Adipose tissue (tissue), 3 donors: Measurements from ENCODE around the gene ANKRD28. TPM values are rescaled to one million over a fixed set of nuclear protein-coding genes. Genes with fewer than 3 reads are reported as not detected.

Experiments used
- H3K27ac ChIP-seq: one replicate; pipeline ENCODE4 v1.5.1; 2013; ENCODE audit warnings: low read depth, low read length
- WGBS, 3 donors: extraction: QIAGEN DNeasy Blood & Tissue Kit; methylation state at CpG; one replicate each; pipeline ENCODE4 v1.1.7; 2013; 5-methylcytosine and 5-hydroxymethylcytosine counted together
- polyA plus RNA-seq, 3 donors: library from polyadenylated mRNA; stranded (reverse); fragments of 200-250 nt; gene quantifications; one replicate each; pipeline ENCODE4 v1.2.3, GENCODE V29; 2013
- donor health status: healthy with polysubstance abuse.
- donor health status: Bipolar disorder and iron deficiency.
- donor health status: healthy.

ANKRD28 gene
- polyA plus RNA-seq, 3 donors = 8.9 to 15.6 (median 10.9) TPM

DNA sequence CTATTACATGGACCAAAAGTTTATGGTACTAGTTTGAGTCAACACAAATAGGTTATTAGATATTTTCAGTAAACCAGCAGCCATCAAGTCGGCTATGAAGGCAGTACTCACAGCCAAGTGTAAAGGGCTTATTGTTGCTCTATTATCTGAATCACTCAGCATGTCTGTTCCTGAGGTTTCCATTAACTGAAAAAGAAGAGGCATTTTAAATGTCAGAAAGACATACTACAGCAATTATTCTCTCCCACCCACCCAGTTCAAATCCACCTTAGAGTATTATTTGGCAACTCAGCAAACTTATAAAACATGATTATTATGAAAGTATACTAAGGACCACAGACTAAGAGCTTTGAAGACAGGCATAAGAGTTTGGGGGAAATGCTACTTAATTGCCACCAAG lies 103.2 kb downstream of the ANKRD28 start:
- no peak overlapping the region for H3K27ac ChIP-seq
- 74 to 89% (median 86%) methylated on average over 1 of the region's 1 CpG for WGBS, 3 donors

DNA sequence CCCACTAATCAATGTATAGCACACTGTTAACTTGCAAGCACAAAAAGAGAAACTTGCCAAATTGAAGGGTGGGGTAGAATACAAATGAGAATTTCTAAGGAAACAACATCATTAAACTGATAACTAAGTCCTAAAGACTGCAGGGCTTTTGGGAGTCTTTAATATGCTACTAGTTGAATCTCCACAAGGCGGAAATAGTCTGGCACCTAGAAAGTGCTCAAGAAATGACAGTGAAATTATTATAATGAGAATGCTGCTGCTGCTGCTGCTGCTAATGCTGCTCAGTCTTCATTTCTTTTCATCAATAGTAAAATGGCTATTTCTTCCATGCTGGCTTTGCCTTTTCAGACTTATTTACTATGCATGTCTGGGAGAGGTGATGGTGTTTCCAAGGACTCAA lies 104.4 kb downstream of the ANKRD28 start:
- H3K27ac ChIP-seq = no peak overlapping the region
- WGBS, 3 donors = 0 to 97% (median 53%) methylated on average over 1 of the region's 1 CpG

DNA sequence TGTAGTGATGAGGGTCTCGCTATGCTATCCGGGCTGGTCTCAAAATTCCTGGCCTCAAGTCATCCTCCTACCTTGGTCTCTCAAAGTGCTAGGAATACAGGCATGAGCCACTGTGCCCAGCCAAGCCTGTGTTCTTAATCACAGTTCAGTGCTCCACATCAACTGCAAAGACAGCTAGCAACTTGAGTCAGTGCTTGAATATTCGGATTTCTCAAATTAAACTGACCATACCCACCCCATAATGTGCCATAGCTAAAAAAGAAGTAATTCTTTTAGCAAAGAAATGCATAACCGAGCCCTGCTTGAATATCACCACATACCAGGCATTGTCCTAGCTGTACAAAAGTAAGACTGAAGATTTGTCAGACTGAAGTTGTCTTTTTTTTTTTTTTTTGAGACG lies 107.0 kb downstream of the ANKRD28 start:
- H3K27ac ChIP-seq = no peak overlapping the region
- WGBS, 3 donors = 91 to 98% (median 94%) methylated on average over 5 of the region's 5 CpGs

DNA sequence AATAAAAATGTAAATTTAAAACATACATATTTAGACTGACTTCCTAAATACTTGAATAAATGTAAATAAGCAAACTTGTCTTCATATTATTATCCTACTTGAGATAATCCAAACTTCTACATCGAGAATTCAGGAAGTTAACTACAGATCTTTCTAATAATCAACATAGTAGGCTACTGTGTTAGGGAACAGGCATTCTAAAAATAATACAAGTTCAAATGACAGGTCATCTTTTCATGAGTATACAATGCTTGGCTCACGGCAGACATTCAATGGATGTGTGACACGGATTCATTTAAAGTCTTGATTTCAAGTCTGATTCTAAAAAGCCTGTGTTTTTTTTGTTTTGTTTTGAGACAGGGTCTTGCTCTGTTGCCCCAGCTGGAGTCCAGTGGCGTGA lies 107.5 kb downstream of the ANKRD28 start:
- H3K27ac ChIP-seq = no peak overlapping the region
- 90 to 92% (median 90%) methylated on average over 4 of the region's 4 CpGs for WGBS, 3 donors

DNA sequence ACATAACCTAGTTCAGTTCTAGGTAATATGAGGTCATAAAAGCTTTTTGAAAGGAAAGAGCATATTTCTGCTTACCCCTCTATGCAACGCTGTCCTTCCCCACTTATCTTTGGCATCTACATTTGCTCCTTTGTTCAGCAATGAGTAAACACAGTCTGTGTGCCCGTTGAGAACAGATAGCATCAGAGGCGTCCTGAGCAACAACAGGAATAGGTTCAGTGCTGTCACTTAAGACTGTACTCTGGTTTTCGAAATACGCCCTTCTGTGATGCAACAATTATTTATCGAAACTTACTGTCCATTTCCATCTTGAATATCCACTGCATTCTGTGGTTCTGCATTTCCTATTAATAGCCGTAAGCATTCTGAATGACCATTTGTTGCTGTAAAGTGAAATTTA lies 111.9 kb downstream of the ANKRD28 start:
- H3K27ac ChIP-seq = no peak overlapping the region
- 73 to 79% (median 77%) methylated on average over 7 of the region's 7 CpGs for WGBS, 3 donors

DNA sequence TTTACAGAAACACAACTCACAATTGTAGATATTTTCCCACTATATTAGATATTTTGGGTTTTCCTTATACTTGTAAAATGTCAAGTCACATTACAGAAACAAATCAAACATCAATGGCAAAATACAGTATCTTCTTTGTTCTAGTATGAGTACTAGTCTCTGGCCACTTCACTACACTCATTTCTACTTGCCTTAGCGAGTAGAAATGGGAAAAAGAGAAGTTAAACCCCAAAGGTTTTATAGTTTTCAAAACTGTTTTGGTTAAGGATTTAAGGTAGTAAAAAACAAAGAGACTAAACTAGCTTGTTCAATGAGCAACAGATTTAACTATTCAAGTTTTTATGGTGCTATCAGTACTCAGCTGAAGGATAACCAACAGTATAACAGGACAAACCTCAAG lies 114.5 kb downstream of the ANKRD28 start:
- WGBS, 3 donors = 68 to 91% (median 74%) methylated on average over 1 of the region's 1 CpG

DNA sequence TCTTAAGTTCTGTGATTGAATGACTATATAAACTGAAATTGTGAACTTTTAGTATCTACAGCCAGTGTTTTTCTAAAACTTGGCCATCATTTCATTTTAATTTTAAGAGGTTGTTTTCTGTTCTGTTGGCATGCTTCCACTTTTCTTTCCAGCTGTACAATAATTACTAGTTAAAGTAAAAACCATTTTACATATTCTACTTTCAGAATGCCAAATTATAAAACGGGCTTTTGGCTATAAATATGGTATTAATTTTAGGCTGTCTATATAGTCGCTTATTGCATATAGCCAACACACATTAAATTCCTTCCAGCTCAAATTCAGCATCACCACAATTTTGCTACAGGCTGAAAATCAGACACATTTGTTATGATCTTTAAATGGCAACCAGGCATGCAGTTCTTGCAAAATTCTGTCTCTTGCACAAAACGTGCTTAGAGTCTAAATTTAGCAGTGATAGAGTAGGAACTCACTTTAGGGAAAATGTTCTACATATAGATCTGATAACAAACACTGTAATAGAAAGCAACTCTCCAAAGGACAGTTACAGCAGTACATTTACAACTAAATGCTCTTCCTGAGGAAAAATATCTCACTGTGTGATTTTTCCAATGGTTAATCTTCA lies 115.1 kb downstream of the ANKRD28 start:
- H3K27ac ChIP-seq = no peak overlapping the region
- 36 to 42% (median 38%) methylated on average over 3 of the region's 3 CpGs for WGBS, 3 donors

More for the DNA sequence above, 114.5 kb downstream of the ANKRD28 start:
- H3K27ac ChIP-seq = no peak overlapping the region

DNA sequence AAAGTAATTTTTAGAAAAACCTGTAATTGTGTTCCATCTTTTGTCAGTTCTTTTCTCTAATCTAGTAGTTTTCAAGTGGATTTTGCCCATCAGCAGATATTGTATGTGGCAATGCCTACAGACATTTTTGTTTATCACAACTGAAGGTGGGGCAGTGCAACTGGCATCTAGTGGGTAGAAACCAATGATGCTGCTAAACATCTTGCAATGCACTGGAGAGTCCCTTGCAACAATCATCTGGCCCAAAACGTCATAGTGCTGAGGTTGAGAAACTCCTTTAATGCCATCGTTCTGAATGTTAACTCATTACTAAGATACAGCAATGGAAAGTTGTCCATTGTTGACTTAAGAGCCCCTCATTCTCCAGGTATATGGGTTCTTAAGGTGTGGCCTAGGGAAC lies 116.1 kb downstream of the ANKRD28 start:
- H3K27ac ChIP-seq = no peak overlapping the region
- WGBS, 3 donors = 60 to 77% (median 62%) methylated on average over 2 of the region's 2 CpGs

DNA sequence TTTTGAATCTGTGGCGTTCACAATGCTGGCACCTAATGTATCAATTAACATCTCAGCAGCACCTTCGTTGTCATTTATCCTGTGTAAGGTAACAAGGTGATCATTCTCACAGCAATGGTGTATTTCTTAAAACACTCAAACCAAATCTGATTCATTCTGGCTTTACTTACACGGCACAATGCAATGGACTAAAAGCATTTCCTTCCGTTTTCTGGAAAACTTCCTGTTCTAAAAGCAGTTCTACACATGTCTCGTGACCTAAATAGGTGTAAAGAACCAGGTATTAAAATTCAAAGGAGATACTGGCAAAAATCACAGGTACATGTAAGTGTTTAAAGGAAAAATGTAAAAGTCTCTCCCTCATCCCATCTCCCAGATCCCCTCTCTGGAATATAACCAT lies 118.5 kb downstream of the ANKRD28 start:
- H3K27ac ChIP-seq = no peak overlapping the region
- WGBS, 3 donors = 68 to 90% (median 69%) methylated on average over 5 of the region's 5 CpGs

DNA sequence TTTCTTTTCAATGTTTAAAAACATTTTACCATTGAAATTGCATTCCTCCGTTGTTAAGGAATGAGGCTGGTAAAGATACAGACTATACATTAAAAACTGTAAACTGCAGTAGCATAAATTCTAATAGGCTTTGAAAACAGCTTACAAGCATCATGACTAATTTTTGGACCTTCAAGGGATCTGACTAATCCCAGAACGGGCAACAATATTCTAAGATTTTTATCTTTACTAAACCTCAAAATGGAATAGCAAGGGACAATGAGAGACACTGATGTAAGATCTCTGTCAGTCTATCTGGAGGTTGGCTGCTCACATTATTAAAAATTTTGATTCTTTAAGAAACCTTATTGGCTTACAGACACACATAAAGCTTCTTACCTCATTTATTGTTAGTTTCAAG lies 121.5 kb downstream of the ANKRD28 start:
- H3K27ac ChIP-seq = no peak overlapping the region
- 93 to 95% (median 93%) methylated on average over 2 of the region's 2 CpGs for WGBS, 3 donors

DNA sequence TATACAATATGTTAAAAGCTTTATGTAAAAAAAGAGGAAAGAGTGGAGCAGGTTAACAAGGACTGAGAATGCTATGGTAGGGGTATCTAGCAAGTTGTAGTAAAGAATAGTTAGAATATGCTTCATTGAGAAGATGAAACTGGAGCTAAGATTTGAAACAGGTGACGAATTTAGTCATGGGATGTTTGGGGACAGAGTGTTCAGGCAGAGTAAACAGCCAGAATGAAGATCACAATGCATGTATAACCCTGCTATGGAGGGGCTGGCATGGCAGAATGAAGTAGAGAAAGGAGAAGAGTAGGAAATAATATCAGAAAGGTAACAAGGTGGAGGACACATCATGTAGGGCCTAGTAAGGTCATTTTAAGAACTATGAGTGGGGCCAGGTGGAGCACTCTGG lies 124.2 kb downstream of the ANKRD28 start:
- H3K27ac ChIP-seq = no peak overlapping the region
- 94 to 97% (median 97%) methylated on average over 1 of the region's 1 CpG for WGBS, 3 donors

DNA sequence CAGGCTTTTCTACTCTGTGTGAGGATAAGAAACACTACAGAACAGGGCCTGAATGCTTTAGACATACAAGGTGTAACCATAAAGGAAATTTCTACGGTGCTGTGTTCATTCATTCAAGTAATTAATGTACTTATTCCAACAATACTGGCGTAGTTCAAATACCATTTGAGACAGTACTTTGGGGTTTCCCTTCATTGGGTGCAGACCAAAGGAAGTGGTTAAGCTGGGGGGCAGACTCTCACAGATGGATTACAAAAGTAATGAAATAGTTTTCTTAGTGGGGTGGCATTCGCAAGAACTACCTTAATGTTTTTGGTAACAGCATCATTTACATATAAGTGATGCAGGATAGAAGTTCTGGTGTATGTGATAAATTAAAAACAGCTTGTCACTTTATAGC lies 130.3 kb downstream of the ANKRD28 start:
- WGBS, 3 donors = 71 to 90% (median 76%) methylated on average over 3 of the region's 3 CpGs
- no peak overlapping the region for H3K27ac ChIP-seq

DNA sequence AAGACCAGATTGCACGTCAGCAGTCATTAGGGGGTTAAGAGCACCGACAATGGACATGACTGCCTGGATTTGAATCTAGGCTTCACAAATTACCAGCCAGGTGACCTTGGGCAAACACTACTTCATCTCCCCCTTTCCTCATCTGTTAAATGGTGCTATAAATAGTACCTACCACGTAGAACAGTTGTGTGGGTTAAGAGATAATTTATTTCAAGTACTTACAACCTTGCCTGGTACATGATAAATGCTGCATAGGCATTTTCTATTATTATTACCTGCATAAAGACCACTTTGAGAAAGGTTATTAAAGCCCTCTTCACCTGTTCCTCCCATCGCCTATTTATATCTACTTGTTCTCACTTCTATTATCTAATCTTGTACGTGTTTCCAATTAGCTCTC lies 131.5 kb downstream of the ANKRD28 start:
- 73 to 92% (median 86%) methylated on average over 5 of the region's 5 CpGs for WGBS, 3 donors
- no peak overlapping the region for H3K27ac ChIP-seq

DNA sequence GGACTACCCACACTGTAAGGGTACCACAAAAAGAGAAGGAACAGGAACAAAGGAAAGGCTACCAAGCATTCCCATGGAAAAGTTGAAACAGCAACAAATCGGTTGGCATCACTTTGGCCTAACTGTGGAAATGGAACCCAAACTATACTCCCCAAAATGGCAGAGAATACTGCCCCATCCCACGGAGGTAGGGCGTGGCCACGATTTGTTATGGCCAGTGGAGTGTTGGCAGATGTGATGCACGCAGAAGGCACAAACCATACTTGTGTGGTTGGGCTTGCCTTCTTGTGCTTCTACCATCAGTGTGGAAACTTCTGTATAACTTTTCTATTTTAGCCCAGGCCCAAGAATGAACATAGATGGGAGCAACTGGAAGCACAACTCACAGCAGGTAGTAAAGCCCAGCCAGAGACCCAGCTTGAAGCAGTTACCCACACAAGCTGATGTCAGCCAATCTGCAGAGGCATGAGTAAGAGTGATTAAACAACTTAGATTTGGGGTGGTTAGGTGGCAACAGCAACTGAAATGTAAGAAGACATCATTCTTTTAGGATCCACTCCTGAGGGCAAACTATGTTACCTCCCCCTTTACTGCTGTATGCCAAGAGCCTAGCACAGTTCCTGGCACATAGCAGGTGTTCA lies 132.1 kb downstream of the ANKRD28 start:
- WGBS, 3 donors = 97 to 98% (median 97%) methylated on average over 5 of the region's 5 CpGs
- H3K27ac ChIP-seq = no peak overlapping the region

DNA sequence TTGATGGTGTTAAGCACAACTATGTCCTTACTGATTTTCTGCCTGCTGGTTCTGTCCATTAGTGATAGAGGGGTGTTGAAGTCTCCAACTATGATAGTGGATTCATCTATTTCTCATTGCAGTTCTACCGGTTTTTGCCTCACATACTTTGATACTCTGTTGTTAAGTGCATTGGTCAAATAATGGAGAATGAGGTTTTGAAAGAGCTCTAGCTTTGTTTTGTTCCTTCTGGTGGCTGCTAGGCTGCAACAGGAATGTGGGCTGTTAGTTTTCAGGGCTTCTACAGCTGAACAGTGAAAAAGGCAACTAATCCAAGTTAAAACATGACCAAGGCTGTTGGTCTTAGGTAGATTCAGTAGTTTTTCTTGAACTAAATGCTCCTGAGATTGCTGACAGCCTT lies 133.6 kb downstream of the ANKRD28 start:
- 87 to 96% (median 95%) methylated on average over 1 of the region's 1 CpG for WGBS, 3 donors
- no peak overlapping the region for H3K27ac ChIP-seq

DNA sequence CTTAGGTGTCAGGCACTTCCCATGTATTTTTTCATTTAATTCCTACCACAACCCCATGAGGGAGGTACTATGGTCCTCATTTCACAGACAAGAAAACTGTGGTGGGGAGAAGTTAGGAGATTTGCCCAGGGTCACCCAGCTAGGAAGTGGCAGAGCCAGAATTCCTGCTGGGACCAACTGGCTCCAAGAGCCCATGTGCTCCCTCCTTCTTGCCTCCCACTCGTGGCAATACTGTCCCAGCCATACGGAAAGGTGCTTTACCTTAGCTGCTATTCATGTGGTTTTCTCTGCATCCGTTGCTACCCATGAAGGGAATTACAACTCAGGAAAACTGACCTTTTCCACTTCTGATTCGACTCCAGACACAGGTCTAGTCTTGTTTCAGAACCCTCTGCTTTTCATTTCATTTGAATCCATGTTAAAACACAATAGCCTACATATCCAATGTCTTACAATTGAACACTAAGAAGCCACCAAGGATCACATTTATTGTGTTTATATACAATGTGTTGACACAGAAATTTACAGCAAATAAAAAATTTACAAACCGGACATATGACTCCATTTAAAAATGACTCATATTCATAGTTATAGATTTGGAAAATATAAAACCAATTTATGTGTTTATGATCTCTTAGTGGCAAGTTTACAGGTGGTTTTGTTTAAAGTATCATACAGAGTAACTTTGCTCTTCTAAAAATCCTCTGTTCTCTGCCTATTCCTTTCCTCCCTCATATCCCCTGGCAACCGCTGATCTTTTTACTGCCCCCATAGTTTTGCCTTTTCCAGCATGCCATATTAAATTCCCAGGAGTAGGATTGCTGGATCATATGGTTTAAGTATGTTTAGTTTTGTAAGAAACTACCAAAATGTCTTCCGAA lies 137.5 kb downstream of the ANKRD28 start:
- WGBS, 3 donors = 81 to 90% (median 89%) methylated on average over 7 of the region's 7 CpGs
- H3K27ac ChIP-seq = no peak overlapping the region

DNA sequence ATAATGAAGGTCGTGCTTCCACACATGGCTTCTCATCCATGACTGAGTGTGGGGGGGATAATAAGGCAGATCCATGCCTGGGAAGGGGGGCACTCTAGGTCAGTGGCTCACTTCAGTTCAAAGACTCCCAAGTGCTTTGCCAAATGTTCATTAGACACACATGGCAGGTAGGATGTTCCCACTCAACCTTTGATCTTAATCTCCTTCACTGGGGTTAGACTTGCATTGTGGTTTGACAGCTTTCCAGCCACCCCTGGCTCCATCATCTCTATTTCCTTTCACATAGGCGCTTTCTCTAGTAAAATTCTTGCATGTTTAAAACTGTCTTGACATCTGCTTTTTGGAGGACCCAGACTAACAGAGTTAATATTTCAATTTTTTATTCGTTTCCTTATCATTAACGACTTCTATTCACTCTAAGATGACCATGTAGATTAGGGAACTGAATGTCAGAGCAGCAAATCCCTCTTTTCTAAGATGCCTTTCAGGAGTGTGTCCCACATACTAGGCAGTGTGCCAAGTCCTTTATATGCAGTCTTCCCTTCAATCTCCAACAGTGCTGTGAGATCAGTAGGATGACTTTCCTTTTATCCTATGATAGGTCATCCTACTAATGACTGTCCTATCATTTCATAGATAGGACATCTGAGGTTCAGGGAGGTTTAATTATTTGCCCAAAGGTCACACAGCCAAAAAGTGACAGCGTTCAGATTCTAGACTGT lies 138.4 kb downstream of the ANKRD28 start:
- no peak overlapping the region for H3K27ac ChIP-seq
- WGBS, 3 donors = 69 to 81% (median 75%) methylated on average over 5 of the region's 5 CpGs

DNA sequence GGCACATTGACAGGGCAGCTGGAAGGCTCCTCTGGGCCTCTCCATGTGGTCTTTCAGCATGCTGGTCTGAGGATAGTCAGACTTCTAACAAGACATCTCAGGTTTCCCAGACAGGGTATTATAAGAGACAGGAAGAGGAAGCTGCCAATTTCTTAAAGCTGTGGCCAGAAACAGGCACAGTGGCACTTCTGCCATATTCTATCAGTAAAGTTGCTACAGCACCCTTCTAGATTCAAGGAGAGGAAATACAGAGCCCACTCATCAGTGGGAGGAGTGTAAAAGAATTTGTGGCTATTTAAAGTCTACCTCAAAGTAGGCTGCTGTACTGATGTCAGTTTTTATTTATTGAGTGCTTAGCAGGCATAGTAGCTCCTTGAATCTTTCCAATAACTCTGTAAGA lies 140.8 kb downstream of the ANKRD28 start:
- H3K27ac ChIP-seq = no peak overlapping the region

DNA sequence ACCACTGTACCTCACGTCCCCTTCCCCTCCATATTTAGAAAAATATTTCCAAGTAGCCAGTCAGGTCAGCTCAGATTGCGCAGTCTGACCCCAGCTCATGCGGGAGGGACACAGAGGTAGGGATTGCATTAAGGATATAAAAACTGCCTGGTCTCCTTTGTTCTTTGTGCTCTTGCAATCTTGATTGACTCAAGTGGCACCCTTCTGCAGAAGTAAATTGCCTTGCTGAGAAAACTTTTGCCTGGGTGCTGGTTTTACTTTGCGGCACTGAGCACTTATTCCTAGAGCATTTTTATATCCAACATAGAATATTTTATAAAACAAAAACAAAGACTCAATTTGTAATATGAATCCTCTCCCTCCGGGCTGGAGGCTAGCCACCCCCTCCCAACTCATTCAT lies 141.4 kb downstream of the ANKRD28 start:
- no peak overlapping the region for H3K27ac ChIP-seq
- WGBS, 3 donors = 78 to 96% (median 89%) methylated on average over 5 of the region's 5 CpGs
